K562 (cell line): Measurements from ENCODE around the gene CROCC2. TPM values are rescaled to one million over a fixed set of nuclear protein-coding genes. Genes with fewer than 3 reads are reported as not detected.

Experiments used
- ATAC-seq: fragments of 200-7000 bp; cut with Tn5 transposase; 3 replicates; pipeline ENCODE4 v1.9.1; 2020; ENCODE audit warnings: moderate library complexity
- BruUV-seq: library from RNA; stranded (reverse); fragments of 400-500 nt; replicated peaks from 2 replicates; lab custom pipeline; 2021; lab: Mats Ljungman, UMichigan
- CTCF ChIA-PET: fragments of 300-600 bp; formaldehyde crosslinking; extraction: SDS; loops from one replicate; lab custom pipeline; 2021; ENCODE audit warnings: low intra/inter-chr PET ratio; lab: Yijun Ruan, JAX
- POLR2A ChIA-PET: fragments of 300-600, 350-650 bp; sonication (Branson Sonifier 250); formaldehyde crosslinking; extraction: SDS; loops from one replicate; lab custom pipeline; 2021; ENCODE audit warnings: antibody characterized with exemption, inconsistent platforms; lab: Yijun Ruan, JAX
- DNase-seq, 4 experiments: peaks; one replicate each; pipeline versions ENCODE4 v3.0.0 to v3.0.0-alpha.2; 2011 to 2018; ENCODE audit warnings: low spot score in 3 of 4, mixed read lengths in 3 of 4; ENCODE audit errors: extremely low read depth in 1 of 4
- FAIRE-seq: peaks from 2 replicates; lab custom pipeline; 2011; peaks lifted over from hg19 to GRCh38; lab: Jason Lieb, UNC
- H2AFZ ChIP-seq: 2 replicates; pipeline ENCODE4 v1.6.0; 2011; ENCODE audit warnings: low read depth, low read length, control low read depth, inconsistent platforms
- H3K27ac ChIP-seq: fragments of 200-600 bp; 3 replicates; pipeline ENCODE4 v1.8.0; 2011; ENCODE audit warnings: low read depth, mild to moderate bottlenecking, control low read depth, inconsistent platforms, low read length, moderate library complexity, mixed read lengths; ENCODE audit errors: extremely low read depth
- H3K27me3 ChIP-seq, 2 experiments: fragments of 300-600 bp in 1 of 2; 2 replicates in 1 of 2; 3 replicates in 1 of 2; pipeline versions ENCODE4 v1.6.0 to v1.8.0; 2011; ENCODE audit warnings: inconsistent platforms in 2 of 2, low read length in 2 of 2, mild to moderate bottlenecking in 1 of 2, mixed read lengths in 1 of 2, moderate library complexity in 1 of 2; ENCODE audit not compliant: control insufficient read depth in 2 of 2, insufficient read depth in 2 of 2
- H3K36me3 ChIP-seq: fragments of 300-600 bp; 3 replicates; pipeline ENCODE4 v1.8.0; 2011; ENCODE audit warnings: mild to moderate bottlenecking, low read length, inconsistent platforms; ENCODE audit not compliant: control insufficient read depth, insufficient read depth
- H3K4me1 ChIP-seq, 2 experiments: fragments of 200-600 bp in 1 of 2; replicated peaks in 1 of 2; 2 replicates in 1 of 2; 3 replicates in 1 of 2; pipeline versions ENCODE4 v1.5.1 to v1.8.0; 2011; ENCODE audit warnings: inconsistent platforms in 2 of 2, low read length in 2 of 2, mild to moderate bottlenecking in 1 of 2, mixed read lengths in 1 of 2, moderate library complexity in 1 of 2; ENCODE audit not compliant: control insufficient read depth in 2 of 2, insufficient read depth in 2 of 2
- H3K4me2 ChIP-seq: 2 replicates; pipeline ENCODE4 v1.6.1; 2011; ENCODE audit warnings: low read length, control low read depth, inconsistent platforms, mixed read lengths; ENCODE audit not compliant: insufficient read depth
- H3K4me3 ChIP-seq: fragments of 200-600 bp; sonication (generic), shearing (Covaris generic); 2 replicates; pipeline ENCODE4 v1.5.1; 2016; ENCODE audit warnings: control low read depth, inconsistent platforms
- H3K79me2 ChIP-seq: fragments of 200-600 bp; 3 replicates; pipeline ENCODE4 v1.8.0; 2011; ENCODE audit warnings: low read length, inconsistent platforms; ENCODE audit not compliant: control insufficient read depth, insufficient read depth
- H3K9ac ChIP-seq, 2 experiments: 2 replicates each; pipeline versions ENCODE4 v1.6.0 to v1.6.1; 2011; ENCODE audit warnings: low read depth in 2 of 2, low read length in 2 of 2, control low read depth in 1 of 2, inconsistent platforms in 1 of 2, mild to moderate bottlenecking in 1 of 2, mixed read lengths in 1 of 2; ENCODE audit not compliant: insufficient read depth in 1 of 2
- H3K9me1 ChIP-seq: one replicate; pipeline ENCODE4 v1.6.0; 2011; ENCODE audit warnings: inconsistent platforms, mild to moderate bottlenecking, low read length, moderate library complexity; ENCODE audit not compliant: control insufficient read depth, insufficient read depth
- H3K9me3 ChIP-seq: replicated peaks from 2 replicates; pipeline ENCODE4 v1.5.1; 2011; ENCODE audit warnings: low read depth, low read length, inconsistent platforms; ENCODE audit not compliant: control insufficient read depth, insufficient read depth
- H4K20me1 ChIP-seq: replicated peaks from 2 replicates; pipeline ENCODE4 v1.6.1; 2011; ENCODE audit warnings: low read length, inconsistent platforms, mixed read lengths; ENCODE audit not compliant: control insufficient read depth, insufficient read depth
- ASH1L ChIP-seq: fragments of 450-650 bp; IDR thresholded peaks from 2 replicates; pipeline ENCODE4 v1.6.1; 2018; ENCODE audit warnings: borderline replicate concordance, mild to moderate bottlenecking, low read depth; ENCODE audit not compliant: partially characterized antibody
- CBX2 ChIP-seq: fragments of 200-600 bp; sonication (generic); IDR thresholded peaks from one replicate; pipeline ENCODE4 v1.6.1; 2012; ENCODE audit warnings: mild to moderate bottlenecking, low read length, inconsistent platforms; ENCODE audit not compliant: insufficient read depth, poor library complexity, severe bottlenecking
- E2F5 ChIP-seq: sonication (generic); formaldehyde crosslinking; IDR thresholded peaks from 2 replicates; pipeline ENCODE4 v1.8.0; 2022; ENCODE audit warnings: mild to moderate bottlenecking, missing genetic modification reagents
- EP400 ChIP-seq: fragments of 450-650 bp; IDR thresholded peaks from 2 replicates; pipeline ENCODE4 v1.6.1; 2017; ENCODE audit warnings: antibody characterized with exemption, mild to moderate bottlenecking, moderate library complexity
- ETS2 ChIP-seq: IDR thresholded peaks from 2 replicates; pipeline ENCODE4 v1.6.1; 2016; ENCODE audit warnings: borderline replicate concordance, missing genetic modification characterization, mild to moderate bottlenecking, moderate library complexity, missing compliant biosample characterization; ENCODE audit not compliant: poor library complexity, severe bottlenecking
- FOXM1 ChIP-seq, 2 experiments: fragments of 450-650 bp in 1 of 2; sonication (generic) in 1 of 2; formaldehyde crosslinking in 1 of 2; IDR thresholded peaks; 2 replicates each; pipeline versions ENCODE4 v1.6.1 to v1.9.0; 2017 to 2022; ENCODE audit warnings: low read depth in 2 of 2, mild to moderate bottlenecking in 2 of 2, missing genetic modification reagents in 1 of 2, moderate library complexity in 1 of 2
- HMG20A ChIP-seq: fragments of 450-650 bp; formaldehyde crosslinking; conservative IDR thresholded peaks from 2 replicates; pipeline ENCODE4 v1.4.0; 2020; ENCODE audit warnings: mild to moderate bottlenecking, mixed read lengths
- KLF1 ChIP-seq: fragments of 450-650 bp; IDR thresholded peaks from 2 replicates; pipeline ENCODE4 v1.6.1; 2016; ENCODE audit warnings: missing genetic modification characterization, missing compliant biosample characterization
- MCM5 ChIP-seq: fragments of 450-650 bp; IDR thresholded peaks from 2 replicates; pipeline ENCODE4 v1.6.1; 2016; ENCODE audit warnings: low read depth
- SAFB2 ChIP-seq: fragments of 200-400 bp; formaldehyde crosslinking; IDR thresholded peaks from 2 replicates; pipeline ENCODE4 v1.6.1; 2018; ENCODE audit warnings: borderline replicate concordance, low read length, low read depth, moderate library complexity; ENCODE audit not compliant: severe bottlenecking
- SP2 ChIP-seq: IDR thresholded peaks from 2 replicates; pipeline ENCODE4 v1.6.1; 2011; ENCODE audit warnings: mild to moderate bottlenecking, low read depth, low read length, moderate library complexity; ENCODE audit not compliant: poor library complexity, severe bottlenecking; ENCODE audit errors: extremely low read depth
- SRSF9 ChIP-seq: fragments of 200-400 bp; formaldehyde crosslinking; IDR thresholded peaks from 2 replicates; pipeline ENCODE4 v1.6.1; 2017; ENCODE audit warnings: low read depth, low read length, borderline replicate concordance
- TBL1XR1 ChIP-seq, 2 experiments: IDR thresholded peaks; 2 replicates each; pipeline ENCODE4 v1.6.1; 2012; ENCODE audit warnings: improper control_type of control experiment in 2 of 2, low read length in 2 of 2, mild to moderate bottlenecking in 1 of 2
- TEAD2 ChIP-seq: fragments of 450-650 bp; IDR thresholded peaks from 2 replicates; pipeline ENCODE4 v1.6.1; 2016; ENCODE audit warnings: missing genetic modification characterization, control low read depth, missing compliant biosample characterization
- XRCC3 ChIP-seq: fragments of 450-650 bp; IDR thresholded peaks from 2 replicates; pipeline ENCODE4 v1.6.1; 2017; ENCODE audit warnings: mild to moderate bottlenecking, moderate library complexity
- ZFP1 ChIP-seq: fragments of 450-650 bp; formaldehyde crosslinking; IDR thresholded peaks from 2 replicates; pipeline ENCODE4 v1.4.0; 2020; ENCODE audit warnings: mild to moderate bottlenecking, mixed read lengths
- ZZZ3 ChIP-seq: fragments of 450-650 bp; IDR thresholded peaks from 2 replicates; pipeline ENCODE4 v1.6.1; 2016; ENCODE audit warnings: antibody characterized with exemption, mild to moderate bottlenecking, moderate library complexity
- WGBS: fragments of 100-300 bp; shearing (Covaris generic); methylation state at CpG from one replicate; pipeline ENCODE4 v1.1.6; 2016; ENCODE audit warnings: low coverage, mixed read lengths; ENCODE audit not compliant: insufficient coverage; ENCODE audit errors: missing lambda C conversion rate; 5-methylcytosine and 5-hydroxymethylcytosine counted together
- in situ Hi-C: fragments of 300-500 bp; cut with MboI; formaldehyde crosslinking; loops from 4 replicates; pipeline ENCODE4 v1.15.0; 2018; ENCODE audit warnings: inconsistent platforms, mixed read lengths
- intact Hi-C: fragments of 100-400 bp; cut with micrococcal nuclease; formaldehyde crosslinking; loops from 2 replicates; pipeline ENCODE4 v1.14.2; 2022
- polyA plus RNA-seq, 8 experiments: library from polyadenylated mRNA; depleted of rRNA in 4 of 8; stranded (reverse) in 5 of 8; unstranded in 3 of 8; fragments of >200 nt; fragmentation: Nextera tagmentation in 2 of 8; fragmentation: Illumina TruSeq in 1 of 8; extraction: Ambion mirVana in 2 of 8; extraction: Trizol in 1 of 8; gene quantifications; 2 replicates each; pipeline versions ENCODE4 v1.2.1 to v1.2.3, GENCODE V29; 2011 to 2014; ENCODE audit warnings: inconsistent platforms in 1 of 8, missing spikeins in 1 of 8
- total RNA-seq, 7 experiments: library from RNA; depleted of rRNA in 6 of 7; stranded (reverse); fragments of >200 nt in 6 of 7; fragmentation: Illumina TruSeq in 2 of 7; extraction: Trizol in 2 of 7; gene quantifications; 2 replicates each; pipeline versions ENCODE4 v1.2.1 to v1.2.3, GENCODE V29; 2011 to 2021; ENCODE audit warnings: low replicate concordance in 1 of 7

CROCC2 gene
- total and polyA plus RNA-seq, 9 of the 15 experiments (the other 6 are each of a cell fraction or from before 2014, with no cell fraction given), result not detected

- TF ChIP-seq TEAD2 (tag), result no peak
- TF ChIP-seq ZZZ3, result no peak
- no peak for TF ChIP-seq ZFP1
- TF ChIP-seq ASH1L, result no peak
- no peak for TF ChIP-seq ETS2 (tag)
- TF ChIP-seq SRSF9, result no peak
- no peak for TF ChIP-seq E2F5
- TF ChIP-seq, all 486 proteins: peak for 0
Observed at GRCh38 chr2:240933966-240934700, 28.0 kb downstream of the CROCC2 start (continued).

DNA sequence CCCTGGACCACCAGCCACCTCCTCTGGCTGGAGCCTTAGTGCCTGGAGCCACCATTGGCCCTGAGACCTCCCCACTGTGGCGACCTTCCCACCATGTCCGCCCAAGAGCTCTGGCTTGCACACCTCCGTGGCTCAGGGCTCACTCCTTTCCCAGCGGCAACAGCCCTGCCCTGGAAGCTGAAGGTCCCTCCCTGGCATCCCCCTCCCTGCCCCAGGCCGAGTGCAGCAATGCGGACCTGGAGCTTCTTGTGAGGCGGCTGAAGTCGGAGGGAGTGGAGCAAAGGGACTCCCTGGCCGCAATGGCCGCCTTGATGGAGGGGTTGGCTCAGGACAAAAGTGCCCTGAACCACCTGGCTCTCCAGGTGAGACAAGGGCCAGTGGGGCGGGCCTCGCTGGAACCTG, 28.6 kb downstream of the CROCC2 start:
- Histone ChIP-seq H3K27me3 (peaks cover 0 to 52% of the 10 kb centered on the region in 2 experiments; a peak in 2 of 5 replicates), H3K9me1 (no peaks in the 10 kb centered on the region), H3K9me3 (no peaks in the 10 kb centered on the region), H3K4me3 (no peak overlapping the region), H2AFZ (no peak overlapping the region), H3K4me1 (no peaks in the 10 kb centered on the region; a peak in 1 of 5 replicates), H3K9ac (no peak overlapping the region), H3K4me2 (no peak overlapping the region), H3K36me3 (no peaks in the 10 kb centered on the region), H3K79me2 (no peaks in the 10 kb centered on the region), H3K27ac (no peak overlapping the region)
- no peak for ATAC-seq
- no peak for DNase-seq
- WGBS, result 0% methylated on average over 5 of the region's 12 CpGs
- no peak for FAIRE-seq
- intact Hi-C loops, result no loop called here
- ChIA-PET POLR2A (no interaction called here), CTCF (no interaction called here)
- no peak for TF ChIP-seq FOXM1 (IDR thresholded peaks at IDR 0.05; ENCODE audit: low read depth)
- no peak for TF ChIP-seq FOXM1 (CRISPR knock-in tag; IDR thresholded peaks at IDR 0.05; ENCODE audit: low read depth)
- no peak for TF ChIP-seq KLF1 (tag)
- TF ChIP-seq SAFB2, result no peak
- no peak for TF ChIP-seq XRCC3
- TF ChIP-seq MCM5, result no peak
- no peak for TF ChIP-seq TBL1XR1 (IDR thresholded peaks at IDR 0.05; ENCODE audit: low read length in 2 of 2)
- no peak for TF ChIP-seq SP2
- TF ChIP-seq CBX2, result no peak
- TF ChIP-seq HMG20A, result no peak
- TF ChIP-seq EP400, result no peak
- TF ChIP-seq, all 486 proteins: peak for 0
- in situ Hi-C loops, result no loop called here
- no peaks in the 10 kb centered on the region for H4K20me1 ChIP-seq
- no TSS peak for BruUV-seq
